PFSK-1 (cell line): ENCODE results near the gene METTL22.

Source experiments
- FOXP2 ChIP-seq: optimal IDR thresholded peaks from 2 replicates; pipeline ENCODE3; 2011; ENCODE audit warnings: borderline replicate concordance, control low read depth, inconsistent platforms; ENCODE audit not compliant: insufficient read depth; ENCODE audit errors: extremely low read length, extremely low read depth
- POLR2AphosphoS5 ChIP-seq: IDR thresholded peaks from 2 replicates; pipeline ENCODE4 v1.6.1; 2012; ENCODE audit warnings: low read depth, mild to moderate bottlenecking, control low read depth, low read length, moderate library complexity
- REST ChIP-seq, 2 experiments: IDR thresholded peaks; 2 replicates each; pipeline versions ENCODE4 v1.6.1 to v1.8.0; 2011 to 2012; ENCODE audit warnings: low read depth in 2 of 2, low read length in 2 of 2, control low read depth in 1 of 2, inconsistent platforms in 1 of 2, mild to moderate bottlenecking in 1 of 2, moderate library complexity in 1 of 2; ENCODE audit not compliant: insufficient read depth in 1 of 2
- SIN3A ChIP-seq: IDR thresholded peaks from 2 replicates; pipeline ENCODE4 v1.6.1; 2012; ENCODE audit warnings: mild to moderate bottlenecking, low read length, moderate library complexity, borderline replicate concordance; ENCODE audit not compliant: insufficient read depth
- TAF1 ChIP-seq: IDR thresholded peaks from 2 replicates; pipeline ENCODE4 v1.6.1; 2012; ENCODE audit warnings: low read length, control low read depth, borderline replicate concordance; ENCODE audit not compliant: insufficient read depth

Gene METTL22

GRCh38 chr16:8577678-8578304 lies 43.7 kb upstream of the METTL22 start:
- no peak for TF ChIP-seq POLR2AphosphoS5
- no peak for TF ChIP-seq REST (IDR thresholded peaks at IDR 0.05; ENCODE audit: insufficient read depth in 1 of 2, low read depth in 2 of 2, low read length in 2 of 2)
- no peak for TF ChIP-seq TAF1
- no peak for TF ChIP-seq SIN3A
- no peak for TF ChIP-seq FOXP2

GRCh38 chr16:8579559-8579958 lies 41.9 kb upstream of the METTL22 start:
- no peak for TF ChIP-seq POLR2AphosphoS5
- TF ChIP-seq REST (IDR thresholded peaks at IDR 0.05; ENCODE audit: insufficient read depth in 1 of 2, low read depth in 2 of 2, low read length in 2 of 2) = no peak
- TF ChIP-seq SIN3A = no peak
- no peak for TF ChIP-seq TAF1
- TF ChIP-seq FOXP2 = no peak

DNA sequence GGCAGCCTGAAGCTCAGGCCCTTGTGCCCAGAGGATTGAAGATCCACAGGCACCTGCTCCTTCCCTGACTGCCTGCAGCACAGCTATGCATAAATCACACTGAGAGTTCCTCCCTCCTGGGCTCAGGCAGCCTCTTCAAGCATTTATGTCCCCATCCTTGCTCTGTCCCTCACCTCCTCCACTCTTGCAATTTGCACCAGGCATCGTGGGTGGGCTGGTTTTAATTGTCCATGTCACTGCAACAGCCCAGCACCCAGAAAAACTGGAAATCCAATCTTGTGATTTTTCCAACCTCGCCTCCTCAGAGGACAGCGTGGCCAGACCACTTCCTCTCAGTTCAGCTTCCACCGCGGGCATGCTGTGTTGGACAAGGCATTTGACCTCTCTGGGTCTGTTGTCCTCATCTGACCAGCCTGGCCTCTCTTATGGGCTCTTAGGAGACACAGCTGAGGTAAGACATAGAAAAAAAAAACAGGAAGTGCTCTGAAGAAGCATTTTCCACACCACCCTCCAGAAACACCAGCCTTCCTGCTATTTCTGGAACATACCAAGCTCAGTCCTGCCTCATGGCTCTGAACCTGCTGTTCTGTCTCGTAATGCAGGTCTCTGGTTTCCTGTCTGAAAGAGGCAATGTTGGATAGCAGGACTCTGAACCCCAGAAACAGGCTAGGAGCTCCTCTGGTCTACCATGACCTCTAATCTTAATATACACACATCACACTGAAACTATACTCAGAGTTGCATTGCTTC lies 39.5 kb upstream of the METTL22 start:
- TF ChIP-seq FOXP2 (no peak), REST (IDR thresholded peaks at IDR 0.05; ENCODE audit: insufficient read depth in 1 of 2, low read depth in 2 of 2, low read length in 2 of 2) (no peak), POLR2AphosphoS5 (no peak)

DNA sequence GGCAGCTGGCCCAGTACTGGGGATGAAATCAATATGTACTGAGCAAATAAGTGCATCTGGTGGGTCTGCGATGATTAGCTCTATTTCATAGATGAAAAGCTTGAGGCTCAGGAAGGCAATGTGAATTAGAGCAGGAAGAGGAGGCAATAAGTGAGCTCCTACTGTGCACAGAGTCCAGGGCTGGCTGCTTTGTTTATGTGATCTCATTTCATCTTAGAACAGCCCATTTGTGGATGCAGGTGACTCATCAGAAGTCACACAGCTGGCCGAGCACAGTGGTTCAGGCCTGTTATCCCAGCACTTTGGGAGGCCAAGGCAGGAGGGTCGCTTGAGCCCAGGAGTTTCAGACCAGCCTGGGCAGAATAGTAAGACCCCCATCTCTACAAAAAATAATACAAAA lies 38.3 kb upstream of the METTL22 start:
- TF ChIP-seq FOXP2 (no peak), SIN3A (no peak), REST (IDR thresholded peaks at IDR 0.05; ENCODE audit: insufficient read depth in 1 of 2, low read depth in 2 of 2, low read length in 2 of 2) (no peak), TAF1 (no peak), POLR2AphosphoS5 (no peak)

DNA sequence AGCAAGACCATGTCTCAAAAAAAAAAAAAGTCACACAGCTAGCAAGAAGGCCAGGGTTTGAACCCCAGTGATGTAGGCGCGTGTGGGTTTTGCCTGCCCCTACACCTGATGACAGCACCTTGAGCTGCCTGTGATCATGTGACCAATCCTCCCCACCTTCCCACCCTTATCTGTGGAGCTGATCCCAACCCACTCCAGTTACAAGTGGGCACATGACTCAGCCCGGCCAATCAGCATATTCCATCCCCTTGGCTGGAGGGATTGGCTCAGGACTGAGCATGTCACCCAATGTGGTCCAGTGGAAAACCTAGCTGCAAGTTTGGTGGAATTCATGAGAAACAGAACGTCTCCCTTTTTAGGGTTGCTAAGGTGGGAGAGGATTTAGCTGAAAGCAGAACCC lies 37.8 kb upstream of the METTL22 start:
- TF ChIP-seq TAF1 = no peak
- no peak for TF ChIP-seq SIN3A
- TF ChIP-seq FOXP2 = no peak
- no peak for TF ChIP-seq REST (IDR thresholded peaks at IDR 0.05; ENCODE audit: insufficient read depth in 1 of 2, low read depth in 2 of 2, low read length in 2 of 2)
- TF ChIP-seq POLR2AphosphoS5 = no peak
